ENCODE measurements around the gene CLEC14A. TPM values are rescaled to one million over a fixed set of nuclear protein-coding genes. Genes with fewer than 3 reads are reported as not detected.

CLEC14A gene
- total and polyA plus RNA-seq, 7 experiments from 2014 or later = not detected

DNA sequence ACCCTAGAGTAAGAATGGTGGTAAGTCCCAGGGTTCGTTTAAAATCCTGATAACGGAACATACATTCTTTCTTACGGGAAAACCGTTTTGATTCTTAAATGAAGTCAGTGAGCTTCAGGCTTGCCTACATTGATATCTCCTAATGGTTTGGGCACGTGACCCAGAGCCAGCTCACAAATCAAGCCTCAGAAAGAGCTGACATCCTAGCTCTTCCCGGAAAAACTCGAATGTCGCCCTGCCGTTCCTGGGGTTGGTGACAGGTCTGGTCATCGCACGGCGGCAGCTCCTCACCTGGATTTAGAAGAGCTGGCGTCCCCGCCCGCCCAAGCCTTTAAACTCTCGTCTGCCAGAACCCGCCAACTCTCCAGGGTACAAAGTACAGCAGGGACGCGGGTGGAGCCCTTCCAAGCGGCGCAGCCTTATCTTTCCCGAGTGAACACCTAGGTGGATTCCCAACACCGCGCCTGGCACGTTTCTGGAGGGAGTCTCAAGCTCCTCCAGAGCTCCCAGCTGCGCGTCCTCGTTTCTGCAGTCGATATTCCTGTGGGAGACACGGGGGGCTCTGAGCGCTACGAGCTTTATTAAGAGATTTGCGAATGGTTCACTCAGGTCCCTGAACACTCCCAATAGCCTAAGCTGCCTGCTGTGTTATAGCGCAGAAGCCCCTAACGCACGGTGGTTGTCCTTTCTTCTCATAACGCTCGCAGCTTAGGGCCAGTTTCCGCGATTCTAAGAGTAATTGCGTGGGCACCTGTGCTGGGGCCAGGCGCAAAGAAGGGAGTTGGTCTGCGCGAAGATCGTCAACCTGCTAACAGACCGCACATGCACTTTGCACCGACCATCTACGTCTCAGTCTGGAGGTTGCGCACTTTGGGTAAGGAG, 47.9 kb downstream of the CLEC14A start, which contains the start of gene SSTR1:
SSTR1 (plus strand) TSS at position 169 of the 882 bp plus-strand sequence. CDS start 1,486 bp downstream, outside the sequence.
- Histone ChIP-seq H3K36me3 (ENCODE audit: control insufficient read depth in 2 of 3, insufficient read depth in 3 of 3, low read length in 3 of 3) (no peaks in the 10 kb centered on the region), H3K4me3 (ENCODE audit: low read length) (peak within 1 kb of the TSS; percentile 21), H3K27me3 (ENCODE audit: control insufficient read depth in 2 of 2, insufficient read depth in 2 of 2, low read length in 2 of 2) (peaks cover 3 to 7% of the 10 kb centered on the region in 2 donors), H3K9me3 (ENCODE audit: control insufficient read depth in 2 of 3, low read length in 3 of 3) (no peaks in the 10 kb centered on the region), H3K27ac (ENCODE audit: low read depth, low read length) (no peak within 1 kb of the TSS), H3K4me1 (ENCODE audit: control insufficient read depth in 2 of 2, insufficient read depth in 2 of 2, low read length in 2 of 2) (peaks cover 0 to 6% of the 10 kb centered on the region in 2 donors)
- Mint-ChIP-seq H3K27ac (peak within 1 kb of the TSS in 1 of 9 donors; percentile 19), H3K36me3 (peaks cover 0 to 14% (median 0%) of the 10 kb centered on the region in 5 donors), H3K9me3 (peaks cover 0 to 10% (median 3%) of the 10 kb centered on the region in 11 donors), H3K4me1 (peaks cover 3 to 42% (median 34%) of the 10 kb centered on the region in 7 donors), H3K4me3 (peak within 1 kb of the TSS in 9 of 10 donors; percentile 21 to 87 (median 72)), H3K27me3 (peaks cover 52 to 65% (median 57%) of the 10 kb centered on the region in 5 donors)
- POLR2A ChIA-PET = no interaction called here
- DNase-seq (no peak), ATAC-seq (no peak)
- intact Hi-C loops (cut with micrococcal nuclease) = loop anchor here in 1 of 2 donors (5.0 kb wide), 1 partner anchor 616 kb away; no protein-coding TSS in a partner anchor
- CTCF ChIA-PET = no interaction called here

GRCh38 chr14:38207377-38207735, 48.5 kb downstream of the CLEC14A start:
- intact Hi-C loops (cut with micrococcal nuclease) = loop anchor here in 1 of 2 donors (5.0 kb wide), 1 partner anchor 615 kb away; no protein-coding TSS in a partner anchor
- no peak for ATAC-seq
- ChIA-PET POLR2A (no interaction called here), CTCF (no interaction called here)
- Mint-ChIP-seq H3K9me3 (peaks cover 0 to 10% (median 3%) of the 10 kb centered on the region in 11 donors), H3K4me1 (peaks cover 3 to 42% (median 34%) of the 10 kb centered on the region in 7 donors), H3K4me3 (peak overlapping the region in 7 of 10 donors; percentile 5 to 73 (median 55)), H3K36me3 (peaks cover 0 to 14% (median 0%) of the 10 kb centered on the region in 5 donors), H3K27ac (no peak overlapping the region), H3K27me3 (peaks cover 51 to 66% (median 56%) of the 10 kb centered on the region in 5 donors)
- no peaks in the 10 kb centered on the region for H3K9me3 ChIP-seq (ENCODE audit: control insufficient read depth in 2 of 3, low read length in 3 of 3)
- DNase-seq = no peak
- H3K27me3 ChIP-seq (ENCODE audit: control insufficient read depth in 2 of 2, insufficient read depth in 2 of 2, low read length in 2 of 2) = peaks cover 3 to 7% of the 10 kb centered on the region in 2 donors
- no peak overlapping the region for H3K27ac ChIP-seq (ENCODE audit: low read depth, low read length)
- H3K4me3 ChIP-seq (ENCODE audit: low read length) = no peak overlapping the region
- H3K4me1 ChIP-seq (ENCODE audit: control insufficient read depth in 2 of 2, insufficient read depth in 2 of 2, low read length in 2 of 2) = peaks cover 0 to 6% of the 10 kb centered on the region in 2 donors
- H3K36me3 ChIP-seq (ENCODE audit: control insufficient read depth in 2 of 3, insufficient read depth in 3 of 3, low read length in 3 of 3) = no peaks in the 10 kb centered on the region

- Histone ChIP-seq H3K4me1 (ENCODE audit: control insufficient read depth in 2 of 2, insufficient read depth in 2 of 2, low read length in 2 of 2) (peaks cover 0 to 6% of the 10 kb centered on the region in 2 donors), H3K4me3 (ENCODE audit: low read length) (no peak overlapping the region), H3K36me3 (ENCODE audit: control insufficient read depth in 2 of 3, insufficient read depth in 3 of 3, low read length in 3 of 3) (no peaks in the 10 kb centered on the region), H3K9me3 (ENCODE audit: control insufficient read depth in 2 of 3, low read length in 3 of 3) (no peaks in the 10 kb centered on the region), H3K27me3 (ENCODE audit: control insufficient read depth in 2 of 2, insufficient read depth in 2 of 2, low read length in 2 of 2) (peaks cover 3 to 7% of the 10 kb centered on the region in 2 donors), H3K27ac (ENCODE audit: low read depth, low read length) (no peak overlapping the region)
- H3K4me1 Mint-ChIP-seq = peaks cover 2 to 40% (median 30%) of the 10 kb centered on the region in 7 donors
- DNase-seq (no peak), ATAC-seq (no peak)
- POLR2A ChIA-PET = no interaction called here
- peaks cover 48 to 61% (median 52%) of the 10 kb centered on the region in 5 donors for H3K27me3 Mint-ChIP-seq
- CTCF ChIA-PET = no interaction called here
- H3K36me3 Mint-ChIP-seq = peaks cover 0 to 14% (median 0%) of the 10 kb centered on the region in 5 donors
- H3K27ac Mint-ChIP-seq = no peak overlapping the region
- intact Hi-C loops (cut with micrococcal nuclease) = loop anchor here in 1 of 2 donors (5.0 kb wide), 1 partner anchor 615 kb away; no protein-coding TSS in a partner anchor
- H3K4me3 Mint-ChIP-seq = peak overlapping the region in 5 of 10 donors; percentile 5 to 72 (median 13)
- H3K9me3 Mint-ChIP-seq = peaks cover 0 to 10% (median 3%) of the 10 kb centered on the region in 11 donors
Measured at GRCh38 chr14:38206689-38207376, 49.1 kb downstream of the CLEC14A start.

GRCh38 chr14:38205949-38206665, 49.8 kb downstream of the CLEC14A start:
- H3K4me3 ChIP-seq (ENCODE audit: low read length) = no peak overlapping the region
- ATAC-seq (no peak), DNase-seq (no peak)
- H3K9me3 ChIP-seq (ENCODE audit: control insufficient read depth in 2 of 3, low read length in 3 of 3) = no peaks in the 10 kb centered on the region
- H3K36me3 ChIP-seq (ENCODE audit: control insufficient read depth in 2 of 3, insufficient read depth in 3 of 3, low read length in 3 of 3) = no peaks in the 10 kb centered on the region
- no peak overlapping the region for H3K27ac ChIP-seq (ENCODE audit: low read depth, low read length)
- Mint-ChIP-seq H3K4me1 (peaks cover 0 to 35% (median 27%) of the 10 kb centered on the region in 7 donors), H3K4me3 (no peak overlapping the region), H3K9me3 (peaks cover 0 to 10% (median 3%) of the 10 kb centered on the region in 11 donors), H3K27me3 (peaks cover 45 to 54% (median 46%) of the 10 kb centered on the region in 5 donors), H3K36me3 (peaks cover 0 to 14% (median 0%) of the 10 kb centered on the region in 5 donors), H3K27ac (peak overlapping the region in 1 of 9 donors; percentile 17)
- POLR2A ChIA-PET = no interaction called here
- intact Hi-C loops (cut with micrococcal nuclease) = loop anchor here in 1 of 2 donors (5.0 kb wide), 1 partner anchor 614 kb away; no protein-coding TSS in a partner anchor
- CTCF ChIA-PET = no interaction called here
- peaks cover 0 to 6% of the 10 kb centered on the region in 2 donors for H3K4me1 ChIP-seq (ENCODE audit: control insufficient read depth in 2 of 2, insufficient read depth in 2 of 2, low read length in 2 of 2)
- peaks cover 3 to 7% of the 10 kb centered on the region in 2 donors for H3K27me3 ChIP-seq (ENCODE audit: control insufficient read depth in 2 of 2, insufficient read depth in 2 of 2, low read length in 2 of 2)

DNA sequence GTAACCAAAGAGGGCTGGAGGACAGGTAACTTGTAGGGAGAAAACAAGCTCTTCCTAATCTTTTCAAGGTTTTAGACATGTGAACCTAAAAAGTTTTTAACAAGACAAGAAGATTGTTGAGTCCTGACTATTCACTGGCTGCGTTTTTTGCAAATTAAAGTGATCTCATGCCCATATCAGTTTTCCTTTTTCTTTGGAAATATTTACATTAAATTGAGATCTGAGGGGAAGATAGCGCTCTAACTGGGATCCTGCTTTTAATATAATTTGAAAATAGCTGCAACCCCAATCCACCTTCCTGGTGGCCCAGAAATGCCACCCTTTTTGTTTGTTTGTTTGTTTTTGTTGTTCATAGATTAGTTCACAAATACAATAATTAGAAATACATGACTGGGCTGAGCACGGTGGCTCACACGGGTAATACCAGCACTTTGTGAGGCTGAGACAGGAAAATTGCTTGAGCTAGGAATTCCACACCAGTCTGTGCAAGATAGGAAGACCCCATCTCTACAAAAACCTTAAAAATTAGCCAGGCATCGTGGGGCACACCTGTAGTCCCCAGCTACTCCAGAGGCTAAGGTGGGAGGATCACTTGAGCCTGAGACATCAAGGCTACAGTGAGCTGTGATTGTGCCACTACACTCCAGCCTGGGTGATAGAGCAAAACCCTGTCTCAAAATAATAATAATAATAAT, 50.6 kb downstream of the CLEC14A start:
- Histone ChIP-seq H3K4me1 (ENCODE audit: control insufficient read depth in 2 of 2, insufficient read depth in 2 of 2, low read length in 2 of 2) (peaks cover 0 to 6% of the 10 kb centered on the region in 2 donors), H3K36me3 (ENCODE audit: control insufficient read depth in 2 of 3, insufficient read depth in 3 of 3, low read length in 3 of 3) (no peaks in the 10 kb centered on the region), H3K9me3 (ENCODE audit: control insufficient read depth in 2 of 3, low read length in 3 of 3) (no peaks in the 10 kb centered on the region), H3K27ac (ENCODE audit: low read depth, low read length) (no peak overlapping the region), H3K4me3 (ENCODE audit: low read length) (no peak overlapping the region), H3K27me3 (ENCODE audit: control insufficient read depth in 2 of 2, insufficient read depth in 2 of 2, low read length in 2 of 2) (peaks cover 3 to 7% of the 10 kb centered on the region in 2 donors)
- ChIA-PET CTCF (no interaction called here), POLR2A (interaction anchor here (0.6 kb wide), 1 partner anchor 143 kb away, joined by 3 read pairs; no protein-coding TSS in a partner anchor)
- peaks cover 0 to 14% (median 0%) of the 10 kb centered on the region in 5 donors for H3K36me3 Mint-ChIP-seq
- intact Hi-C loops (cut with micrococcal nuclease) = loop anchor here in 1 of 2 donors (5.0 kb wide), 1 partner anchor 613 kb away; no protein-coding TSS in a partner anchor
- peaks cover 0 to 27% (median 24%) of the 10 kb centered on the region in 7 donors for H3K4me1 Mint-ChIP-seq
- no peak overlapping the region for H3K27ac Mint-ChIP-seq
- ATAC-seq (no peak), DNase-seq (no peak)
- peaks cover 36 to 45% (median 38%) of the 10 kb centered on the region in 5 donors for H3K27me3 Mint-ChIP-seq
- no peak overlapping the region for H3K4me3 Mint-ChIP-seq
- H3K9me3 Mint-ChIP-seq = peaks cover 0 to 10% (median 3%) of the 10 kb centered on the region in 11 donors
